ENCODE data around the gene SOX12.

DNA sequence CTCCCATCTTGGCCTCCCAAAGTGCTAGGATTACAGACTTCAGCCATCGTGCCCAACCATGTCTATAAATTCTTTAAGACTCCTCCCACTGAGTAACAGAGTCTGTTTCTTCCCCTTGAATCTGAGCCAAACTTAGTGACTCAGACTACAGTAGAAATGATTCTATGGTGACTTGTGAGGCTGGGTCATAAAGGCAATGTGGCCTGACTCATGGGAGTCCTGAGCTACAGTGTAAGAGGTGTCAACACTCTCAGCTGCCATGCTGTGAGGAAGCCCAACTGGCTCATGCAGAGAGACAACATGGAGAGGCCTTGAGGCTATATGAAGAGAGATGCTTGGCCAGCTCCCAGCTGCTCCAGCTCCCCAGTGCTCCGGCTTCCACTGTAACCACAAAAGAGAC is 16.3 kb downstream of the SOX12 start:
- TF ChIP-seq, protein P1, sequence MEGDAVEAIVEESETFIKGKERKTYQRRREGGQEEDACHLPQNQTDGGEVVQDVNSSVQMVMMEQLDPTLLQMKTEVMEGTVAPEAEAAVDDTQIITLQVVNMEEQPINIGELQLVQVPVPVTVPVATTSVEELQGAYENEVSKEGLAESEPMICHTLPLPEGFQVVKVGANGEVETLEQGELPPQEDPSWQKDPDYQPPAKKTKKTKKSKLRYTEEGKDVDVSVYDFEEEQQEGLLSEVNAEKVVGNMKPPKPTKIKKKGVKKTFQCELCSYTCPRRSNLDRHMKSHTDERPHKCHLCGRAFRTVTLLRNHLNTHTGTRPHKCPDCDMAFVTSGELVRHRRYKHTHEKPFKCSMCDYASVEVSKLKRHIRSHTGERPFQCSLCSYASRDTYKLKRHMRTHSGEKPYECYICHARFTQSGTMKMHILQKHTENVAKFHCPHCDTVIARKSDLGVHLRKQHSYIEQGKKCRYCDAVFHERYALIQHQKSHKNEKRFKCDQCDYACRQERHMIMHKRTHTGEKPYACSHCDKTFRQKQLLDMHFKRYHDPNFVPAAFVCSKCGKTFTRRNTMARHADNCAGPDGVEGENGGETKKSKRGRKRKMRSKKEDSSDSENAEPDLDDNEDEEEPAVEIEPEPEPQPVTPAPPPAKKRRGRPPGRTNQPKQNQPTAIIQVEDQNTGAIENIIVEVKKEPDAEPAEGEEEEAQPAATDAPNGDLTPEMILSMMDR (IDR thresholded peaks at IDR 0.05 in 8 of 11, conservative IDR thresholded peaks at IDR 0.05 in 3 of 11): no peak
- no peak for TF ChIP-seq POLR2AphosphoS5 (IDR thresholded peaks at IDR 0.05)
- no peak for TF ChIP-seq POLR2A (IDR thresholded peaks at IDR 0.05)

Data from spleen (tissue), 7 donors.